HepG2 (cell line): Measurements from ENCODE around the gene ACSS2. TPM values are rescaled to one million over a fixed set of nuclear protein-coding genes. Genes with fewer than 3 reads are reported as not detected.

Source experiments
- ATAC-seq: fragments of 200-7000 bp; cut with Tn5 transposase; 3 replicates; pipeline ENCODE4 v1.9.1; 2020; ENCODE audit warnings: mild to moderate bottlenecking, moderate library complexity
- BruUV-seq: library from RNA; stranded (reverse); fragments of 400-500 nt; replicated peaks from 2 replicates; lab custom pipeline; 2021; lab: Mats Ljungman, UMichigan
- CTCF ChIA-PET: fragments of 300-600 bp; formaldehyde crosslinking; extraction: SDS; loops from one replicate; lab custom pipeline; 2021; ENCODE audit warnings: low total read pairs, inconsistent platforms, low intra/inter-chr PET ratio; lab: Yijun Ruan, JAX
- POLR2A ChIA-PET: fragments of 350-600 bp; sonication (Branson Sonifier 250); formaldehyde crosslinking; loops from one replicate; lab custom pipeline; 2020; ENCODE audit warnings: antibody characterized with exemption, inconsistent platforms; lab: Yijun Ruan, JAX
- DNase-seq: peaks from one replicate; pipeline ENCODE4 v3.0.0-alpha.2; 2015; ENCODE audit warnings: low spot score
- FAIRE-seq: peaks from 3 replicates; lab custom pipeline; 2011; peaks lifted over from hg19 to GRCh38; lab: Jason Lieb, UNC
- H2AFZ ChIP-seq: one replicate; pipeline ENCODE4 v1.6.1; 2011; ENCODE audit warnings: low read length, inconsistent platforms
- H3K27ac ChIP-seq: fragments of 300-600 bp; 3 replicates; pipeline ENCODE4 v1.8.0; 2011; ENCODE audit warnings: mixed run types, mild to moderate bottlenecking, mixed read lengths, low read length, inconsistent platforms; ENCODE audit not compliant: insufficient read depth; ENCODE audit errors: extremely low read length
- H3K27me3 ChIP-seq, 2 experiments: fragments of 200-600 bp in 1 of 2; 2 replicates in 1 of 2; 3 replicates in 1 of 2; pipeline versions ENCODE4 v1.6.0 to v1.8.0; 2011; ENCODE audit warnings: low read length in 2 of 2, mild to moderate bottlenecking in 2 of 2, moderate library complexity in 2 of 2, inconsistent platforms in 1 of 2; ENCODE audit not compliant: insufficient read depth in 2 of 2, control insufficient read depth in 1 of 2
- H3K36me3 ChIP-seq, 2 experiments: fragments of 200-600 bp in 1 of 2; replicated peaks in 1 of 2; 2 replicates in 1 of 2; 3 replicates in 1 of 2; pipeline versions ENCODE4 v1.5.1 to v1.8.0; 2011; ENCODE audit warnings: low read length in 2 of 2, inconsistent platforms in 1 of 2; ENCODE audit not compliant: insufficient read depth in 2 of 2, control insufficient read depth in 1 of 2
- H3K4me1 ChIP-seq: 2 replicates; pipeline ENCODE4 v1.5.1; 2012; ENCODE audit warnings: low read length, inconsistent platforms; ENCODE audit not compliant: insufficient read depth
- H3K4me2 ChIP-seq: 2 replicates; pipeline ENCODE4 v1.6.0; 2011; ENCODE audit warnings: low read depth, low read length, inconsistent platforms
- H3K4me3 ChIP-seq, 3 experiments: fragments of 200-600 bp in 1 of 3; sonication (generic), shearing (Covaris generic) in 1 of 3; replicated peaks in 1 of 3; 2 replicates each; pipeline ENCODE4 v1.5.1; 2011 to 2016; ENCODE audit warnings: low read length in 3 of 3, inconsistent platforms in 2 of 3, low read depth in 2 of 3, mild to moderate bottlenecking in 2 of 3, control low read depth in 1 of 3, mixed read lengths in 1 of 3; ENCODE audit not compliant: insufficient read depth in 1 of 3
- H3K79me2 ChIP-seq: one replicate; pipeline ENCODE4 v1.6.1; 2011; ENCODE audit warnings: low read length, inconsistent platforms; ENCODE audit not compliant: insufficient read depth
- H3K9ac ChIP-seq: 2 replicates; pipeline ENCODE4 v1.6.0; 2011; ENCODE audit warnings: mild to moderate bottlenecking, low read depth, low read length, inconsistent platforms; ENCODE audit not compliant: insufficient read depth
- H3K9me3 ChIP-seq: 2 replicates; pipeline ENCODE4 v1.5.1; 2012; ENCODE audit warnings: mild to moderate bottlenecking, low read length
- H4K20me1 ChIP-seq: 2 replicates; pipeline ENCODE4 v1.6.0; 2011; ENCODE audit warnings: inconsistent platforms, mild to moderate bottlenecking, low read length, moderate library complexity; ENCODE audit not compliant: insufficient read depth
- DR1 ChIP-seq: sonication (generic); formaldehyde crosslinking; IDR thresholded peaks from 2 replicates; pipeline ENCODE4 v1.8.0; 2021; ENCODE audit warnings: mild to moderate bottlenecking, missing genetic modification reagents, inconsistent platforms
- MIER3 ChIP-seq: IDR thresholded peaks from 2 replicates; pipeline ENCODE4 v1.6.1; 2016; ENCODE audit warnings: missing compliant biosample characterization, borderline replicate concordance
- NR1H2 ChIP-seq: sonication (generic); formaldehyde crosslinking; IDR thresholded peaks from 2 replicates; pipeline ENCODE4 v1.8.1; 2022; ENCODE audit warnings: low read depth, missing genetic modification reagents, borderline replicate concordance
- NR2F2 ChIP-seq: IDR thresholded peaks from 2 replicates; pipeline ENCODE4 v1.6.1; 2012; ENCODE audit warnings: low read depth, inconsistent platforms, borderline replicate concordance
- PHF20 ChIP-seq: sonication (generic); formaldehyde crosslinking; IDR thresholded peaks from 2 replicates; pipeline ENCODE4 v1.5.0; 2020; ENCODE audit warnings: mild to moderate bottlenecking, missing genetic modification reagents
- PLRG1 ChIP-seq: fragments of 450-650 bp; conservative IDR thresholded peaks from 2 replicates; pipeline ENCODE4 v1.6.1; 2016
- PRMT3 ChIP-seq: sonication (generic); formaldehyde crosslinking; IDR thresholded peaks from 2 replicates; pipeline ENCODE4 v1.8.1; 2022; ENCODE audit warnings: low read depth, mild to moderate bottlenecking, moderate library complexity, missing genetic modification reagents, borderline replicate concordance
- SIX1 ChIP-seq: sonication (generic); formaldehyde crosslinking; IDR thresholded peaks from 2 replicates; pipeline ENCODE4 v1.4.0; 2020; ENCODE audit warnings: missing genetic modification reagents, borderline replicate concordance
- SRSF9 ChIP-seq: fragments of 200-400 bp; formaldehyde crosslinking; IDR thresholded peaks from 2 replicates; pipeline ENCODE4 v1.6.1; 2018; ENCODE audit warnings: borderline replicate concordance, mild to moderate bottlenecking, low read depth, low read length; ENCODE audit not compliant: insufficient read depth, poor library complexity, severe bottlenecking
- SSRP1 ChIP-seq: IDR thresholded peaks from 2 replicates; pipeline ENCODE4 v1.6.1; 2016; ENCODE audit warnings: control low read depth
- ZBTB8A ChIP-seq: sonication (generic); formaldehyde crosslinking; IDR thresholded peaks from 2 replicates; pipeline ENCODE4 v1.4.0; 2020; ENCODE audit warnings: mild to moderate bottlenecking, low read depth, missing genetic modification reagents, borderline replicate concordance
- ZNF12 ChIP-seq: sonication (generic); formaldehyde crosslinking; IDR thresholded peaks from 2 replicates; pipeline ENCODE4 v1.5.0; 2020; ENCODE audit warnings: missing genetic modification reagents
- ZNF143 ChIP-seq: sonication (generic); formaldehyde crosslinking; IDR thresholded peaks from 2 replicates; pipeline ENCODE4 v1.4.0; 2020; ENCODE audit warnings: missing genetic modification reagents
- ZNF331 ChIP-seq: sonication (generic); formaldehyde crosslinking; IDR thresholded peaks from 2 replicates; pipeline ENCODE4 v1.4.0; 2020; ENCODE audit warnings: missing genetic modification reagents
- ZNF333 ChIP-seq: sonication (generic); formaldehyde crosslinking; IDR thresholded peaks from 2 replicates; pipeline ENCODE4 v1.4.0; 2020; ENCODE audit warnings: mild to moderate bottlenecking, missing genetic modification reagents, borderline replicate concordance
- ZNF614 ChIP-seq: IDR thresholded peaks from 2 replicates; pipeline ENCODE4 v1.6.1; 2018; ENCODE audit warnings: missing biosample characterization, missing genetic modification reagents, inconsistent platforms, borderline replicate concordance
- ZNF652 ChIP-seq: IDR thresholded peaks from 2 replicates; pipeline ENCODE4 v1.6.1; 2016; ENCODE audit warnings: low read depth, borderline replicate concordance
- ZNF878 ChIP-seq: sonication (generic); formaldehyde crosslinking; IDR thresholded peaks from 2 replicates; pipeline ENCODE4 v1.8.1; 2023; ENCODE audit warnings: mild to moderate bottlenecking, missing genetic modification reagents, moderate library complexity
- WGBS: methylation state at CpG from one replicate; pipeline ENCODE4 v1.1.6; 2017; ENCODE audit warnings: low lambda C conversion rate; 5-methylcytosine and 5-hydroxymethylcytosine counted together
- in situ Hi-C: cut with HindIII; loops from 2 replicates; pipeline ENCODE4 v1.10.0; 2017; ENCODE audit warnings: low pct_unique_long_range_greater_than_20kb; ENCODE audit not compliant: extremely low pct_ligation_motif_present
- intact Hi-C: fragments of 100-400 bp; cut with micrococcal nuclease; formaldehyde crosslinking; loops from one replicate; pipeline ENCODE4 v1.10.0; 2022; ENCODE audit not compliant: unreplicated experiment
- polyA plus RNA-seq, 8 experiments: library from polyadenylated mRNA; depleted of rRNA in 3 of 8; stranded (reverse) in 7 of 8; unstranded in 1 of 8; fragments of >200 nt; fragmentation: Illumina TruSeq in 4 of 8; extraction: Trizol in 4 of 8; gene quantifications; 2 replicates each; pipeline versions ENCODE4 v1.2.1 to v1.2.3, GENCODE V29; 2011 to 2016; ENCODE audit warnings: low read depth in 4 of 8, missing spikeins in 1 of 8, mixed read lengths in 1 of 8; ENCODE audit not compliant: insufficient read depth in 1 of 8
- total RNA-seq, 5 experiments: library from RNA; depleted of rRNA; stranded (reverse); fragments of >200 nt; fragmentation: Illumina TruSeq; extraction: Trizol; gene quantifications; 2 replicates each; pipeline ENCODE4 v1.2.3, GENCODE V29; 2016; ENCODE audit warnings: low read depth in 1 of 5
- TF ChIP-seq, protein P1 (sequence below): sonication (generic); formaldehyde crosslinking; IDR thresholded peaks from 2 replicates; pipeline ENCODE4 v1.9.0; 2021; ENCODE audit warnings: missing genetic modification reagents, mild to moderate bottlenecking, borderline replicate concordance

ACSS2 gene
- total and polyA plus RNA-seq, 2 of the 13 experiments (the other 11 are each of a cell fraction or from before 2014, with no cell fraction given), result 72.8 to 89.7 TPM

DNA sequence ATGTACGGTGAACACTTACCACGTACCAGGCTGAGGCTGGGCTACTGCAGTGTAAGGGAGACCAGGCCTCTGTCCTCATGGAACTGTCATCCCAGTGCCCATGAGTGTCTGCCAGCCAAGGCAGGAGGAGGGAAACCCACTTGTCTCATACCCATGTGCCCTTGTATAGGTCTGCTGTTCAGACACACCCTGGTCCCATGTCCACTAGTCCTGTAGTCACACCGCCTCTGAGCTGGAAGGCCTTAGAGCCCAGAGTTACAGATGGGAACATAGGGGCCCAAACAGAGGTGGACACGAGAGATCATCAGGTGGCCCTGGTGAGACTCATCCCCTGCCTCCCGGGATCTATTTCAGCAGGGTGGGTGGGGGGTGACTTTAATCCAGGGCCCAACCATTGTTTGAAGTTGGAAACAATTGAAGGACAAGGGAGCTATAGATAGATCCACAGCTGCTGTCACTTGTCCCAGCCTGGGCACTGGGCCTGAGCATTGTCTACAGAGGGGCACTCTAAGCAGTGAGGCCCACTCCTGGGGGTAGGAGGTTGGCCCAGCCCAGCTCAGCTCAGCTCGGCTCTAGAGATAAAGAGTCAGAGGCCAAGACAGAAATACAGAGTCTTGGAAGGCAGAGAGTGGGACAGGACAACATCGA, 93.9 kb downstream of the ACSS2 start:
- FAIRE-seq (no peak), ATAC-seq (no peak; the same call in 2 of the 3 replicates), DNase-seq (no peak)
- no peak overlapping the region for H3K27ac ChIP-seq
- H3K9ac ChIP-seq, result no peak overlapping the region
- 54% methylated on average over 7 of the region's 7 CpGs for WGBS
- intact Hi-C loops, result no loop called here
- no peaks in the 10 kb centered on the region for H4K20me1 ChIP-seq
- H3K36me3 ChIP-seq, result no peaks in the 10 kb centered on the region
- peaks cover 19% of the 10 kb centered on the region for H3K4me1 ChIP-seq
- no peaks in the 10 kb centered on the region for H3K9me3 ChIP-seq
- in situ Hi-C loops, result no loop called here
- H2AFZ ChIP-seq, result no peak overlapping the region
- no peak overlapping the region for H3K4me3 ChIP-seq
- ChIA-PET CTCF (no interaction called here), POLR2A (no interaction called here)
- no TSS peak for BruUV-seq
- peaks cover 0 to 17% of the 10 kb centered on the region in 2 experiments; a peak in 2 of 5 replicates for H3K27me3 ChIP-seq
- H3K79me2 ChIP-seq, result no peaks in the 10 kb centered on the region
- no peak overlapping the region for H3K4me2 ChIP-seq
- TF ChIP-seq SSRP1 (CRISPR knock-in tag) (no peak), PRMT3 (no peak), DR1 (CRISPR knock-in tag) (no peak), NR1H2 (CRISPR knock-in tag) (no peak), ZNF331 (CRISPR knock-in tag) (no peak), SRSF9 (no peak), MIER3 (CRISPR knock-in tag) (no peak), ZNF333 (no peak), PHF20 (CRISPR knock-in tag) (no peak), ZNF652 (CRISPR knock-in tag) (no peak), NR2F2 (no peak), ZNF878 (CRISPR knock-in tag) (no peak), PLRG1 (no peak), ZBTB8A (CRISPR knock-in tag) (no peak), ZNF614 (CRISPR knock-in tag) (no peak), ZNF12 (CRISPR knock-in tag) (no peak), ZNF143 (CRISPR knock-in tag) (no peak), SIX1 (CRISPR knock-in tag) (no peak)
- TF ChIP-seq, protein P1, sequence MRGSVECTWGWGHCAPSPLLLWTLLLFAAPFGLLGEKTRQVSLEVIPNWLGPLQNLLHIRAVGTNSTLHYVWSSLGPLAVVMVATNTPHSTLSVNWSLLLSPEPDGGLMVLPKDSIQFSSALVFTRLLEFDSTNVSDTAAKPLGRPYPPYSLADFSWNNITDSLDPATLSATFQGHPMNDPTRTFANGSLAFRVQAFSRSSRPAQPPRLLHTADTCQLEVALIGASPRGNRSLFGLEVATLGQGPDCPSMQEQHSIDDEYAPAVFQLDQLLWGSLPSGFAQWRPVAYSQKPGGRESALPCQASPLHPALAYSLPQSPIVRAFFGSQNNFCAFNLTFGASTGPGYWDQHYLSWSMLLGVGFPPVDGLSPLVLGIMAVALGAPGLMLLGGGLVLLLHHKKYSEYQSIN (CRISPR knock-in tag), result no peak
